GM12878 (cell line): ENCODE data around the gene CTNNBIP1. TPM values are rescaled to one million over a fixed set of nuclear protein-coding genes. Genes with fewer than 3 reads are reported as not detected.
A peak's percentile ranks its signal among the peaks of the same experiment; 100 is the strongest.

Source experiments
- ATAC-seq: fragments of 200-7000 bp; cut with Tn5 transposase; 3 replicates; pipeline ENCODE4 v1.9.1; 2020; ENCODE audit warnings: mild to moderate bottlenecking, moderate library complexity
- BruUV-seq: library from RNA; stranded (reverse); fragments of 400-500 nt; replicated peaks from 2 replicates; lab custom pipeline; 2021; lab: Mats Ljungman, UMichigan
- CTCF ChIA-PET: fragments of 300-600 bp; sonication (Branson Sonifier 250); formaldehyde crosslinking; extraction: SDS; loops from one replicate; lab custom pipeline; 2021; ENCODE audit warnings: inconsistent platforms; lab: Yijun Ruan, JAX
- POLR2A ChIA-PET: fragments of 350-600 bp; formaldehyde crosslinking; extraction: SDS; loops from one replicate; lab custom pipeline; 2021; ENCODE audit warnings: inconsistent platforms; lab: Charles Lee
- RAD21 ChIA-PET: fragments of 300-600 bp; sonication (Branson Sonifier 250); formaldehyde crosslinking; loops from one replicate; lab custom pipeline; 2023; ENCODE audit warnings: antibody characterized with exemption; ENCODE audit not compliant: unreplicated experiment; lab: Charles Lee
- SMC1A ChIA-PET: fragments of 300-600 bp; sonication (Branson Sonifier 250); formaldehyde crosslinking; loops from one replicate; lab custom pipeline; 2023; ENCODE audit not compliant: unreplicated experiment, uncharacterized antibody; lab: Charles Lee
- DNase-seq: peaks from one replicate; pipeline ENCODE4 v3.0.0-alpha.2; 2011; ENCODE audit warnings: low read depth, low spot score
- FAIRE-seq: peaks from 3 replicates; lab custom pipeline; 2011; peaks lifted over from hg19 to GRCh38; lab: Jason Lieb, UNC
- H2AFZ ChIP-seq: 2 replicates; pipeline ENCODE4 v1.6.0; 2011; ENCODE audit warnings: low read depth, low read length, control low read depth; ENCODE audit not compliant: control insufficient read depth
- H3K27ac ChIP-seq: 2 replicates; pipeline ENCODE4 v1.5.1; 2011; ENCODE audit warnings: control low read depth; ENCODE audit not compliant: control insufficient read depth, insufficient read depth
- H3K27me3 ChIP-seq, 2 experiments: replicated peaks in 1 of 2; 2 replicates each; pipeline versions ENCODE4 v1.6.0 to v1.6.1; 2011; ENCODE audit warnings: low read length in 1 of 2; ENCODE audit not compliant: control insufficient read depth in 2 of 2, insufficient read depth in 2 of 2
- H3K36me3 ChIP-seq, 2 experiments: 2 replicates each; pipeline ENCODE4 v1.5.1; 2011; ENCODE audit warnings: low read length in 1 of 2; ENCODE audit not compliant: control insufficient read depth in 2 of 2, insufficient read depth in 2 of 2
- H3K4me1 ChIP-seq: 2 replicates; pipeline ENCODE4 v1.6.1; 2011; ENCODE audit warnings: mild to moderate bottlenecking, low read length, moderate library complexity, mixed read lengths; ENCODE audit not compliant: control insufficient read depth, insufficient read depth
- H3K4me2 ChIP-seq: 2 replicates; pipeline ENCODE4 v1.6.0; 2011; ENCODE audit warnings: control low read depth; ENCODE audit not compliant: control insufficient read depth, insufficient read depth
- H3K4me3 ChIP-seq: fragments of 200-600 bp; sonication (generic); 2 replicates; pipeline ENCODE4 v1.5.1; 2016
- H3K79me2 ChIP-seq: 2 replicates; pipeline ENCODE4 v1.6.0; 2011; ENCODE audit warnings: low read length; ENCODE audit not compliant: control insufficient read depth, insufficient read depth
- H3K9ac ChIP-seq: 2 replicates; pipeline ENCODE4 v1.8.0; 2011; ENCODE audit warnings: low read length, control low read depth, mixed read lengths; ENCODE audit not compliant: control insufficient read depth, insufficient read depth
- H3K9me3 ChIP-seq: replicated peaks from 3 replicates; pipeline ENCODE4 v1.5.1; 2011; ENCODE audit warnings: mild to moderate bottlenecking, low read length; ENCODE audit not compliant: control insufficient read depth, insufficient read depth
- H4K20me1 ChIP-seq: 2 replicates; pipeline ENCODE4 v1.6.0; 2011; ENCODE audit not compliant: control insufficient read depth, insufficient read depth
- NFYB ChIP-seq: IDR thresholded peaks from 2 replicates; pipeline ENCODE4 v1.6.1; 2011; ENCODE audit warnings: low read depth, mild to moderate bottlenecking, low read length, improper control_type of control experiment, moderate library complexity; ENCODE audit not compliant: insufficient read depth
- ZNF384 ChIP-seq: IDR thresholded peaks from 2 replicates; pipeline ENCODE4 v1.6.1; 2012; ENCODE audit warnings: low read depth, mild to moderate bottlenecking, low read length, improper control_type of control experiment, borderline replicate concordance
- WGBS: methylation state at CpG from one replicate; pipeline ENCODE4 v1.1.6; 2016; ENCODE audit warnings: low lambda C conversion rate; ENCODE audit not compliant: insufficient replicate concordance, insufficient coverage; ENCODE audit errors: missing lambda C conversion rate; 5-methylcytosine and 5-hydroxymethylcytosine counted together
- in situ Hi-C: fragments of 300-500 bp; cut with MboI; formaldehyde crosslinking; loops from 9 replicates; pipeline ENCODE4 v1.14.3; 2018; ENCODE audit warnings: mixed read lengths
- intact Hi-C: fragments of 100-400 bp; cut with micrococcal nuclease; formaldehyde crosslinking; loops from one replicate; pipeline ENCODE4 v1.14.2; 2022; ENCODE audit not compliant: unreplicated experiment
- polyA plus RNA-seq, 11 experiments: library from polyadenylated mRNA; depleted of rRNA in 4 of 11; unstranded in 6 of 11; stranded (reverse) in 5 of 11; fragments of >200 nt; fragmentation: Nextera tagmentation in 4 of 11; fragmentation: Illumina TruSeq in 1 of 11; extraction: Ambion mirVana in 4 of 11; extraction: Trizol in 1 of 11; gene quantifications; 1 replicate in 1 of 11; 2 replicates in 10 of 11; pipeline versions ENCODE4 v1.2.1 to v1.2.3, GENCODE V29; 2011 to 2016; ENCODE audit warnings: inconsistent platforms in 2 of 11, missing spikeins in 2 of 11, low read depth in 1 of 11
- total RNA-seq, 4 experiments: library from RNA; depleted of rRNA in 3 of 4; stranded (reverse); fragments of >200 nt in 3 of 4; fragmentation: Illumina TruSeq in 1 of 4; extraction: Trizol in 1 of 4; gene quantifications; 2 replicates each; pipeline versions ENCODE4 v1.2.1 to v1.2.3, GENCODE V29; 2013 to 2021
- TF ChIP-seq, protein P1 (sequence below): fragments of 450-650 bp; IDR thresholded peaks from 2 replicates; pipeline ENCODE4 v1.6.1; 2018; ENCODE audit warnings: borderline replicate concordance, mild to moderate bottlenecking; ENCODE audit not compliant: partially characterized antibody
- TF ChIP-seq, protein P2 (sequence below): fragments of 450-650 bp; formaldehyde crosslinking; IDR thresholded peaks from 2 replicates; pipeline ENCODE4 v1.4.0; 2020; ENCODE audit warnings: mild to moderate bottlenecking, moderate library complexity

The CTNNBIP1 gene
- total and polyA plus RNA-seq, 10 of the 15 experiments (the other 5 are each of a cell fraction or from before 2014, with no cell fraction given) = 0.42 to 31.8 (median 10.8) TPM

DNA sequence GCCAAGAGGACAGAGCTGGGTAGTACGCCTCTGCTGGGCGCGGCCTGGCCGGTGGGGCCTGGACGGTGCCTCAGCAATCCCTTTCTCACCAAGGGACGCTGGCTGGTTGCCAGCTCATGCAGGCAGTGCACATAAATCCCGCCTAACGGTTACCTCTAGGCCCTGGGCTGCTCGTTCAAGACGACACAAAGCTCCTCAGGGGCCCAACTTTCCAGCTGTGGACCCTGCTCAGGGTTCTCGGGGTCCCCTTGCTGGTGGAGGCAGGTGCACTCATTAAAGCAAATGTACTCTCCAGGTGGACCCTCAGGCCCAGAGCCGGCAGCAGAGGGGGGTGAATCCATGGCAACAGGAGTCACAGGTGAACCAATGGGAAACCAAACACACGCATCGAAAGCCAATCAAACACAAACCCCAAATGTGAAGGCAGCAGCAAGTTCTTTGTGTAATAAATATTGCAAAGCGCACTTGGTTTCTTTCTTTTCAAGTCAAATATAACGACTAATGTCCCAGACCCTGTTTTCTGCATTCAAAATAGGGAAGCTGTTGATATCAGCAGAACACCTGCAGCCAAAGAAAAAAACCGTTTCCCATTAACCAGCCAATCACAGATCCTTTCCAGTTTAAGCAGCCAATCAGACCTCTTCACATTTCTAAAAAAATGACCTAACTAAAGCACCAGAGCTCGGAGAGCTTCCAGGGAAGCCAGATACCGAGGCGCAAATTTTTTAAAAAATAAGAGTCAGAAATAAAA lies 60.2 kb downstream of the CTNNBIP1 start:
- TF ChIP-seq, protein P1, sequence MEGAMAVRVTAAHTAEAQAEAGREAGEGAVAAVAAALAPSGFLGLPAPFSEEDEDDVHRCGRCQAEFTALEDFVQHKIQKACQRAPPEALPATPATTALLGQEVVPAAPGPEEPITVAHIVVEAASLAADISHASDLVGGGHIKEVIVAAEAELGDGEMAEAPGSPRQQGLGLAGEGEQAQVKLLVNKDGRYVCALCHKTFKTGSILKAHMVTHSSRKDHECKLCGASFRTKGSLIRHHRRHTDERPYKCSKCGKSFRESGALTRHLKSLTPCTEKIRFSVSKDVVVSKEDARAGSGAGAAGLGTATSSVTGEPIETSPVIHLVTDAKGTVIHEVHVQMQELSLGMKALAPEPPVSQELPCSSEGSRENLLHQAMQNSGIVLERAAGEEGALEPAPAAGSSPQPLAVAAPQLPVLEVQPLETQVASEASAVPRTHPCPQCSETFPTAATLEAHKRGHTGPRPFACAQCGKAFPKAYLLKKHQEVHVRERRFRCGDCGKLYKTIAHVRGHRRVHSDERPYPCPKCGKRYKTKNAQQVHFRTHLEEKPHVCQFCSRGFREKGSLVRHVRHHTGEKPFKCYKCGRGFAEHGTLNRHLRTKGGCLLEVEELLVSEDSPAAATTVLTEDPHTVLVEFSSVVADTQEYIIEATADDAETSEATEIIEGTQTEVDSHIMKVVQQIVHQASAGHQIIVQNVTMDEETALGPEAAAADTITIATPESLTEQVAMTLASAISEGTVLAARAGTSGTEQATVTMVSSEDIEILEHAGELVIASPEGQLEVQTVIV = no peak
- TF ChIP-seq, protein P2, sequence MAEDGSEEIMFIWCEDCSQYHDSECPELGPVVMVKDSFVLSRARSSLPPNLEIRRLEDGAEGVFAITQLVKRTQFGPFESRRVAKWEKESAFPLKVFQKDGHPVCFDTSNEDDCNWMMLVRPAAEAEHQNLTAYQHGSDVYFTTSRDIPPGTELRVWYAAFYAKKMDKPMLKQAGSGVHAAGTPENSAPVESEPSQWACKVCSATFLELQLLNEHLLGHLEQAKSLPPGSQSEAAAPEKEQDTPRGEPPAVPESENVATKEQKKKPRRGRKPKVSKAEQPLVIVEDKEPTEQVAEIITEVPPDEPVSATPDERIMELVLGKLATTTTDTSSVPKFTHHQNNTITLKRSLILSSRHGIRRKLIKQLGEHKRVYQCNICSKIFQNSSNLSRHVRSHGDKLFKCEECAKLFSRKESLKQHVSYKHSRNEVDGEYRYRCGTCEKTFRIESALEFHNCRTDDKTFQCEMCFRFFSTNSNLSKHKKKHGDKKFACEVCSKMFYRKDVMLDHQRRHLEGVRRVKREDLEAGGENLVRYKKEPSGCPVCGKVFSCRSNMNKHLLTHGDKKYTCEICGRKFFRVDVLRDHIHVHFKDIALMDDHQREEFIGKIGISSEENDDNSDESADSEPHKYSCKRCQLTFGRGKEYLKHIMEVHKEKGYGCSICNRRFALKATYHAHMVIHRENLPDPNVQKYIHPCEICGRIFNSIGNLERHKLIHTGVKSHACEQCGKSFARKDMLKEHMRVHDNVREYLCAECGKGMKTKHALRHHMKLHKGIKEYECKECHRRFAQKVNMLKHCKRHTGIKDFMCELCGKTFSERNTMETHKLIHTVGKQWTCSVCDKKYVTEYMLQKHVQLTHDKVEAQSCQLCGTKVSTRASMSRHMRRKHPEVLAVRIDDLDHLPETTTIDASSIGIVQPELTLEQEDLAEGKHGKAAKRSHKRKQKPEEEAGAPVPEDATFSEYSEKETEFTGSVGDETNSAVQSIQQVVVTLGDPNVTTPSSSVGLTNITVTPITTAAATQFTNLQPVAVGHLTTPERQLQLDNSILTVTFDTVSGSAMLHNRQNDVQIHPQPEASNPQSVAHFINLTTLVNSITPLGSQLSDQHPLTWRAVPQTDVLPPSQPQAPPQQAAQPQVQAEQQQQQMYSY (CRISPR knock-in tag) = no peak
- TF ChIP-seq NFYB = peak; percentile 39; the same call in 1 of the 2 replicates
- TF ChIP-seq ZNF384 = peak; percentile 52; the same call in 1 of the 2 replicates
- BruUV-seq = no TSS peak
- 43% methylated on average over 20 of the region's 20 CpGs for WGBS
- no peaks in the 10 kb centered on the region for H3K27me3 ChIP-seq
- no peaks in the 10 kb centered on the region for H3K36me3 ChIP-seq
- ChIA-PET RAD21 (interaction anchor here (0.8 kb wide), 1 partner anchor 14 kb away, joined by 3 read pairs; no protein-coding TSS in a partner anchor), CTCF (interaction anchor here (0.7 to 1.9 kb wide), 4 partner anchors 8 to 65 kb away, joined by 3 to 9 read pairs (median 3); no protein-coding TSS in a partner anchor), POLR2A (no interaction called here), SMC1A (interaction anchor here (1.0 to 1.7 kb wide), 3 partner anchors 11 to 65 kb away, joined by 3 to 8 read pairs (median 4); no protein-coding TSS in a partner anchor)
- peak overlapping the region; percentile 68 for H2AFZ ChIP-seq
- no peak overlapping the region for H3K4me3 ChIP-seq
- H3K4me1 ChIP-seq = peaks cover 8% of the 10 kb centered on the region
- H3K9me3 ChIP-seq = no peaks in the 10 kb centered on the region; the same call in 2 of the 3 replicates
- ATAC-seq (peak; percentile 46; the same call in 2 of the 3 replicates), FAIRE-seq (peak; percentile 35), DNase-seq (no peak)
- no peak overlapping the region for H3K9ac ChIP-seq
- intact Hi-C loops = no loop called here
- no peaks in the 10 kb centered on the region for H3K79me2 ChIP-seq
- H3K27ac ChIP-seq = no peak overlapping the region
- H4K20me1 ChIP-seq = no peaks in the 10 kb centered on the region
- in situ Hi-C loops = no loop called here
- 0 out of 2 replicates have a peak overlapping the region, but pooled peaks have one; percentile 60 for H3K4me2 ChIP-seq
